Naive B cell (primary cell): ENCODE measurements around the gene TMOD1. TPM values are rescaled to one million over a fixed set of nuclear protein-coding genes. Genes with fewer than 3 reads are reported as not detected.

Source experiments
- ATAC-seq, 2 donors: fragments of 150-1000 bp; cut with Tn5 transposase; 2 replicates each; pipeline ENCODE4 v1.10.0; 2021; ENCODE audit warnings: low read depth in 2 of 2, mild to moderate bottlenecking in 2 of 2, moderate library complexity in 2 of 2
- DNase-seq: peaks from one replicate; pipeline ENCODE4 v3.0.0; 2022
- H3K27ac Mint-ChIP-seq, 6 donors: one replicate each; pipeline ENCODE4 v1.8.0; 2020 to 2022; ENCODE audit warnings: mild to moderate bottlenecking in 6 of 6, mixed read lengths in 6 of 6, moderate library complexity in 5 of 6, inconsistent platforms in 2 of 6
- H3K27me3 Mint-ChIP-seq, 3 donors: one replicate each; pipeline ENCODE4 v1.8.0; 2021 to 2022; ENCODE audit warnings: mixed read lengths in 3 of 3, mild to moderate bottlenecking in 1 of 3
- H3K36me3 Mint-ChIP-seq, 2 donors: one replicate each; pipeline ENCODE4 v1.8.0; 2020 to 2022; ENCODE audit warnings: mixed read lengths in 2 of 2, inconsistent platforms in 1 of 2, mild to moderate bottlenecking in 1 of 2
- H3K4me1 Mint-ChIP-seq, 3 donors: one replicate each; pipeline ENCODE4 v1.8.0; 2020 to 2022; ENCODE audit warnings: mixed read lengths in 3 of 3, inconsistent platforms in 1 of 3, mild to moderate bottlenecking in 1 of 3, moderate library complexity in 1 of 3
- H3K4me3 Mint-ChIP-seq, 8 donors: one replicate each; pipeline ENCODE4 v1.8.0; 2020 to 2022; ENCODE audit warnings: mild to moderate bottlenecking in 8 of 8, mixed read lengths in 8 of 8, moderate library complexity in 8 of 8, inconsistent platforms in 2 of 8
- H3K9me3 Mint-ChIP-seq, 7 donors: one replicate each; pipeline ENCODE4 v1.8.0; 2020 to 2022; ENCODE audit warnings: mixed read lengths in 7 of 7, mild to moderate bottlenecking in 5 of 7, inconsistent platforms in 2 of 7, moderate library complexity in 1 of 7
- polyA plus RNA-seq, 6 donors: library from polyadenylated mRNA; unstranded; fragments of 300-500 nt; fragmentation: Illumina TruSeq; gene quantifications; one replicate each; pipeline ENCODE4 v1.2.3, GENCODE V29; 2021; ENCODE audit warnings: low read depth in 6 of 6

TMOD1 gene
- polyA plus RNA-seq, 6 donors from 2014 or later: 2.0 to 7.8 (median 3.9) TPM

DNA sequence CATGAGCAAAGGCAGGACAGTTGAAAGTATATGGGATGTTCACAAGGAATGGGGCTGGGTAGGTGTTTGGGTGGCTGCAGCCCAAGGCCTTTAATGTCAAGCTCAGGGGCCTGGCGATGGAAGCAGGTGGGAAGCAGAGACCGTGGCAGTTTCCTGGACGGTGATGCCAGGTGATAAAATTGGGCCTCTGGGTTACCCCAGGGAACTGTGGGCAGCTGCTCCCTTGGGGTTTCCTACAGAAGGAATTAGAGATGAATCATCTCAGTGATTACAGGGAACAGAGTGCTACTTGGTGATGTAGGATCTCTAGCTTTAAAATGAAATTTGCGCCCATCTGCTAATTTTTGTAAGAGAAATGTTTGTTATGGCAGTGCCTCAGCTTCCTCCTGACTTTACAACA is 92.5 kb downstream of the TMOD1 start:
- H3K4me1 Mint-ChIP-seq: peaks cover 11 to 16% (median 13%) of the 10 kb centered on the region in 3 donors
- H3K27me3 Mint-ChIP-seq: no peaks in the 10 kb centered on the region
- peaks cover 0 to 2% (median 0%) of the 10 kb centered on the region in 7 donors for H3K9me3 Mint-ChIP-seq
- ATAC-seq (no peak), DNase-seq (no peak)
- H3K27ac Mint-ChIP-seq: peak overlapping the region in 1 of 6 donors; percentile 6
- no peak overlapping the region for H3K4me3 Mint-ChIP-seq
- H3K36me3 Mint-ChIP-seq: peaks cover 0 to 7% of the 10 kb centered on the region in 2 donors

- no peak overlapping the region for H3K4me3 Mint-ChIP-seq
- H3K9me3 Mint-ChIP-seq: peaks cover 0 to 2% (median 0%) of the 10 kb centered on the region in 7 donors
- peaks cover 12 to 16% (median 14%) of the 10 kb centered on the region in 3 donors for H3K4me1 Mint-ChIP-seq
- no peak overlapping the region for H3K27ac Mint-ChIP-seq
- no peaks in the 10 kb centered on the region for H3K27me3 Mint-ChIP-seq
- DNase-seq (no peak), ATAC-seq (no peak)
- H3K36me3 Mint-ChIP-seq: peaks cover 0 to 7% of the 10 kb centered on the region in 2 donors
Measured at GRCh38 chr9:97594381-97594921, 93.0 kb downstream of the TMOD1 start.

- H3K27me3 Mint-ChIP-seq: no peaks in the 10 kb centered on the region
- peaks cover 8 to 16% of the 10 kb centered on the region in 2 donors for H3K36me3 Mint-ChIP-seq
- ATAC-seq: no peak
Measured at GRCh38 chr9:97596906-97597305, 95.4 kb downstream of the TMOD1 start.

DNA sequence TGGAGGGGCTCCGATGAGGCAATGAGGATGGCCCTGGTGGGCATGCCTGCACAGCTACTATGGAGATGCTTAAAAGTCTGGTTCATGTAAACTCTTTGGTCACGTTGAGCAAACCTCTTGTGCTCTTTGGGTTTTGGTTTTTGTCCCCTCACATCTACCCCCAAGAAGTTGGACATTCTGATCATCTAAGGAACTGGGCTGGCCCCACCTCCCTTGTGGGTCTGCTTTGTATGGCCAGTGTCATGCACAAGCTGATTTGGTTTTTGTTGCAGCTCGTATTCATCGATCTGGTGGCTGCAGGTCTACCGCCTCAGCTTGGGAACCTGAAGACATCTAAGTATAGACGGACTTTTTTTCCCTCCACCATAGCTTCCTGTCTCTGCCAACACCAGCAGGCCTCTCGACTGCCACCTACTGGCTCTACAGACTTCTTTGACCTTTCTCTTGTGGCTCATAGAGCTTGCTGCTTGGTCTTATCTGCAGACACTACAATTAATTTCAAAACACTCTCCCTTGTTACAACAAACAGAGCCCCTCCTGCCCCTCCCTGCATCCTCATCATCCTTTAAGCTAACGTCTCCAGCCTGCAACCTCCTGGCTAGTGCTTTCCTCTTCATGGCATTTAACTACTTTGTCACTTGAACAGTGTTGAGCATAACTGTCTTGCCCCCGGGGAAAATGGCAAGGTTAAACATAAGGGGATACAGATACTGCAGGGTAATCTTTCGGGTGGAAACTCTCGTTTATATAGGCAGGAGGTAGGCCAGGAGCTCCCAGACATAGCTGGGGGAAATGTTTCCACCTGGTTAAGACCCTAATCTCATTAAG is 97.2 kb downstream of the TMOD1 start:
- peak overlapping the region in 7 of 8 donors; percentile 32 to 62 (median 51) for H3K4me3 Mint-ChIP-seq
- peaks cover 23 to 26% of the 10 kb centered on the region in 2 donors for H3K36me3 Mint-ChIP-seq
- DNase-seq (peak; percentile 60), ATAC-seq (peak; percentile 89 to 90)
- peaks cover 0 to 2% (median 0%) of the 10 kb centered on the region in 7 donors for H3K9me3 Mint-ChIP-seq
- no peaks in the 10 kb centered on the region for H3K27me3 Mint-ChIP-seq
- H3K27ac Mint-ChIP-seq: peak overlapping the region in 2 of 6 donors; percentile 8 to 55
- H3K4me1 Mint-ChIP-seq: peaks cover 9 to 15% (median 11%) of the 10 kb centered on the region in 3 donors

More at GRCh38 chr9:97596906-97597305, 95.4 kb downstream of the TMOD1 start:
- Mint-ChIP-seq H3K27ac (no peak overlapping the region), H3K4me1 (peaks cover 12 to 16% (median 14%) of the 10 kb centered on the region in 3 donors), H3K9me3 (peaks cover 0 to 2% (median 0%) of the 10 kb centered on the region in 7 donors), H3K4me3 (no peak overlapping the region)
- no peak for DNase-seq

GRCh38 chr9:97599314-97599846 is 97.9 kb downstream of the TMOD1 start:
- Mint-ChIP-seq H3K4me1 (peaks cover 7 to 11% (median 8%) of the 10 kb centered on the region in 3 donors), H3K27ac (no peak overlapping the region), H3K9me3 (peaks cover 0 to 2% (median 0%) of the 10 kb centered on the region in 7 donors), H3K36me3 (peaks cover 23 to 26% of the 10 kb centered on the region in 2 donors), H3K27me3 (no peaks in the 10 kb centered on the region), H3K4me3 (no peak overlapping the region)
- no peak for DNase-seq
- no peak for ATAC-seq

DNA sequence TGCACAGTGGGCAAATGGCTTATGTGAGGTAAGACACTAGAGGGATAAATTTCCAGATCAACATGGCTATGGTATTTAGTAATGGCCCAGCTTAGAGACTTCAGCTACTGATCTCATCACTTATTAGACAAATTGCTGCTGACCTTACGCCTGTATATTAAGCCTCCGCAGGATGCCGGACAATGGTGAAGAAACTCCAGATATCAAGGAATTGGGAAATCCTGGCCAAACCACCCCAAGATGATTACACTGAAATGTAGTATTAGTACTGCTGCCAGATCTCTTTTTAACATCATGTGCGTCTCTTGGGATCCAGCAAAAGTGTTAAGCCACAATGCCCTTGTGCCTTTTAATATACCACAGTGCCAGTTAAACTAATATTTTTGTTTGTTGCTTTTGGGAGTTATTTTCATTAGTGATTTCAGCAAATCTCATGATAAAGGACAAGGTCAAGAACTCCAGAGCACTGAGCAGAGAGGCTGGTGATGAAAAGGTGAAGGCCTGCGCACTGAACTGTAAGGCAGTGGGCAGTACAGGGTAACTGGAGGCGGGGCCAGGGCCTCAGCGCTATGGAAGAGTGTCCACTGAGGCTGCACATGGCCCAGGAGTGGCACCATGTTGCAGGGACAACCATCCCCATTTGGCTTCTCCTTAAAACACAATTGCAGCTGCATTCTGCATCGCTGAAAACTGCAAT is 99.2 kb downstream of the TMOD1 start:
- peaks cover 23 to 26% of the 10 kb centered on the region in 2 donors for H3K36me3 Mint-ChIP-seq

DNA sequence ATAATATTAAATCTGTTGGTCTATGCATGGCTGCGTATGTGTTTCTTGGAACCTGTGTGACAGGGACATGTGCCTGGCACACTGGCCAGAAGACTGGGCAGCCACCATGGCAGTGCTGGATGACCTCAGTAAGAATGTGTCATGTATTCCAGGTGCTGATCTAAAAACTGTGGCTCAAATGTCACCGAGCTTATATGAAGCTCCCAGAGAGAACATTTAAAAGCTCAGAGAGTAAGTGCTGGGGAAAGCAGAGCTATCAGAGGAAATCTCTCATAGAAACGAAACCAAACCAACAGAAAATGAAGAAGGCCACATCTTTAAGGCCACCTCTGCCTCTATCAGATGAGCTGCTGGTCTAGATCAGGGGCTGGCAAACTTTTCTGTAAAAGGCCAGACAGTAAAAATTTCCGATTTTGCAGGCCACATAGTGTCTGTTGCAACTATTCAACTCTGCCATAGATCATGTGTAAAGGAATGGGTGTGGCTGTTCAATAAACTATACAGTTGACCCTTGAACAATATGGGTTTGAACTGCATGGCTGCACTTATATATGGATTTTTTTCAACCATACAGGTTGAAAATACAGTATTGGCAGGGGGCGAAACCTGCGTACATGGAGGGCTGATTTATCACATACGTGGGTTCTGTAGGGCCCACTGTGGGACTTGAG is 99.9 kb downstream of the TMOD1 start:
- ATAC-seq (no peak), DNase-seq (no peak)
- peaks cover 7 to 8% (median 7%) of the 10 kb centered on the region in 3 donors for H3K4me1 Mint-ChIP-seq
- H3K36me3 Mint-ChIP-seq: peaks cover 24 to 26% of the 10 kb centered on the region in 2 donors
- H3K27ac Mint-ChIP-seq: peak overlapping the region in 1 of 6 donors; percentile 2
- no peaks in the 10 kb centered on the region for H3K27me3 Mint-ChIP-seq
- H3K4me3 Mint-ChIP-seq: no peak overlapping the region
- peaks cover 0 to 2% (median 0%) of the 10 kb centered on the region in 7 donors for H3K9me3 Mint-ChIP-seq

More for the DNA sequence above, 99.2 kb downstream of the TMOD1 start:
- Mint-ChIP-seq H3K4me1 (peaks cover 7 to 11% (median 8%) of the 10 kb centered on the region in 3 donors), H3K27ac (no peak overlapping the region), H3K27me3 (no peaks in the 10 kb centered on the region), H3K9me3 (peaks cover 0 to 2% (median 0%) of the 10 kb centered on the region in 7 donors), H3K4me3 (no peak overlapping the region)
- DNase-seq (no peak), ATAC-seq (no peak)

- Mint-ChIP-seq H3K4me3 (no peak overlapping the region), H3K27ac (no peak overlapping the region), H3K9me3 (peaks cover 0 to 2% (median 0%) of the 10 kb centered on the region in 7 donors), H3K4me1 (peaks cover 7 to 8% (median 7%) of the 10 kb centered on the region in 3 donors), H3K36me3 (peaks cover 26 to 35% of the 10 kb centered on the region in 2 donors), H3K27me3 (no peaks in the 10 kb centered on the region)
- DNase-seq: no peak
- no peak for ATAC-seq
Measured at GRCh38 chr9:97602430-97602829, 101.0 kb downstream of the TMOD1 start.

GRCh38 chr9:97604901-97605645 is 103.6 kb downstream of the TMOD1 start:
- Mint-ChIP-seq H3K27ac (peak overlapping the region in 1 of 6 donors; percentile 38), H3K4me3 (no peak overlapping the region), H3K4me1 (no peaks in the 10 kb centered on the region), H3K36me3 (peaks cover 29 to 35% of the 10 kb centered on the region in 2 donors), H3K27me3 (no peaks in the 10 kb centered on the region), H3K9me3 (no peaks in the 10 kb centered on the region)
- ATAC-seq (no peak), DNase-seq (no peak)

- DNase-seq (peak; percentile 42), ATAC-seq (peak in 1 of 2 donors; percentile 54)
- Mint-ChIP-seq H3K27ac (peak overlapping the region in 1 of 6 donors; percentile 44), H3K4me1 (peaks cover 0 to 18% (median 12%) of the 10 kb centered on the region in 3 donors), H3K27me3 (no peaks in the 10 kb centered on the region), H3K4me3 (no peak overlapping the region), H3K9me3 (no peaks in the 10 kb centered on the region), H3K36me3 (peaks cover 8 to 11% of the 10 kb centered on the region in 2 donors)
Measured at GRCh38 chr9:97615439-97616072, 114.1 kb downstream of the TMOD1 start.

DNA sequence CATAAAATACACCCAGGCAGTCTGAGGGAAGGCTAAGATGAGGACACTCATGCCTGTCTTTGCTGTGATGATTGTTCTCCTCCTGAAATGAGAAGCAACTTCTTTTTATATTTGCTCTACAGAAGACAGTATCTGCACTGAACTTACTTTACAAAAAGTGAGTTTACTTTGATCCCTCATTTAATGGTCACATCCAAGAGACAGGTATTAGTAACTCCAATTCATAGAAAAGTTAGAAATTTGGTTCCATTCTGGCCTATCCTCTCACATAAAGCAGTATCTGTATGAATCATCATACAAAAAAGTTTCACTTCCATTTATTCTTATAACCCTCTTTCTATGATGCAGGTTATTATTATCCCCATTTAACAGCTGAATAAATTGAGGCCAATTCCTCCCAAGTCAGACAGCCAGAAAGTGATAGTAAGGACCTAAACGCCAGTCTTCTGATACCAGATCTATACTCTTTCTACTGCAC is 116.5 kb downstream of the TMOD1 start:
- Mint-ChIP-seq H3K9me3 (no peaks in the 10 kb centered on the region), H3K36me3 (peaks cover 0 to 13% of the 10 kb centered on the region in 2 donors), H3K27ac (peak overlapping the region in 1 of 6 donors; percentile 27), H3K4me1 (peaks cover 0 to 18% (median 12%) of the 10 kb centered on the region in 3 donors), H3K27me3 (no peaks in the 10 kb centered on the region), H3K4me3 (no peak overlapping the region)
- DNase-seq (no peak), ATAC-seq (no peak)
